ENCODE results near the gene HECTD1.

- TF ChIP-seq TAF1 (IDR thresholded peaks at IDR 0.05; ENCODE audit: borderline replicate concordance, low read depth, low read length): no peak
- TF ChIP-seq CTCF (IDR thresholded peaks at IDR 0.05 in 2 of 3, conservative IDR thresholded peaks at IDR 0.05 in 1 of 3; ENCODE audit: control insufficient read depth in 2 of 3, extremely low read depth in 1 of 3, insufficient read depth in 1 of 3, low read depth in 3 of 3, low read length in 3 of 3): no peak
- no peak for TF ChIP-seq RAD21 (IDR thresholded peaks at IDR 0.05; ENCODE audit: insufficient read depth, low read depth, low read length)
These were observed 70.2 kb downstream of the HECTD1 start for GRCh38 chr14:31137214-31137889.
